ENCODE data around the gene GEN1. TPM values are rescaled to one million over a fixed set of nuclear protein-coding genes. Genes with fewer than 3 reads are reported as not detected.

Gene GEN1
- total RNA-seq, 1 experiment from 2014 or later: 251 TPM

- no peak for DNase-seq
- no peaks in the 10 kb centered on the region for H4K20me1 ChIP-seq (ENCODE audit: insufficient read depth, low read depth, low read length)
- H3K4me1 ChIP-seq (ENCODE audit: low read length): no peaks in the 10 kb centered on the region
- peaks cover 82% of the 10 kb centered on the region for H3K36me3 ChIP-seq (ENCODE audit: insufficient read depth, low read length)
- no peak overlapping the region for H3K9ac ChIP-seq (ENCODE audit: low read length)
- H3K9me2 ChIP-seq (replicated peaks; ENCODE audit: insufficient read depth, low read length): no peaks in the 10 kb centered on the region
- H3K9me3 ChIP-seq (ENCODE audit: low read length): no peaks in the 10 kb centered on the region
- no peak overlapping the region for H3K4me2 ChIP-seq (ENCODE audit: low read depth, low read length, poor library complexity, severe bottlenecking)
- H3K27me3 ChIP-seq (ENCODE audit: low read length): no peaks in the 10 kb centered on the region
- peaks cover 15% of the 10 kb centered on the region; the same call in 1 of the 2 replicates for H3K79me2 ChIP-seq (ENCODE audit: low read length)
- no peak overlapping the region for H3K4me3 ChIP-seq (ENCODE audit: low read length)
- no peak overlapping the region for H3K27ac ChIP-seq (ENCODE audit: low read length)
- no peak overlapping the region for H2AFZ ChIP-seq (ENCODE audit: low read length)
Measured at GRCh38 chr2:17772532-17772931, 18.6 kb downstream of the GEN1 start.

GRCh38 chr2:17780546-17780945, 26.6 kb downstream of the GEN1 start:
- Histone ChIP-seq H3K4me3 (ENCODE audit: low read length) (no peak overlapping the region), H3K4me1 (ENCODE audit: low read length) (no peaks in the 10 kb centered on the region), H3K27me3 (ENCODE audit: low read length) (no peaks in the 10 kb centered on the region), H4K20me1 (ENCODE audit: insufficient read depth, low read depth, low read length) (no peaks in the 10 kb centered on the region), H3K9me2 (replicated peaks; ENCODE audit: insufficient read depth, low read length) (no peaks in the 10 kb centered on the region; the same call in 1 of the 2 replicates), H3K9me3 (ENCODE audit: low read length) (no peaks in the 10 kb centered on the region), H3K27ac (ENCODE audit: low read length) (no peak overlapping the region), H2AFZ (ENCODE audit: low read length) (no peak overlapping the region), H3K36me3 (ENCODE audit: insufficient read depth, low read length) (peaks cover 71% of the 10 kb centered on the region), H3K4me2 (ENCODE audit: low read depth, low read length, poor library complexity, severe bottlenecking) (no peak overlapping the region), H3K9ac (ENCODE audit: low read length) (no peak overlapping the region), H3K79me2 (ENCODE audit: low read length) (no peaks in the 10 kb centered on the region)
- DNase-seq: no peak

GRCh38 chr2:17781482-17781881, 27.5 kb downstream of the GEN1 start:
- H3K9me2 ChIP-seq (replicated peaks; ENCODE audit: insufficient read depth, low read length): no peaks in the 10 kb centered on the region; the same call in 1 of the 2 replicates
- H3K79me2 ChIP-seq (ENCODE audit: low read length): no peaks in the 10 kb centered on the region
- 0 out of 2 replicates have a peak, but pooled peaks cover 2% of the 10 kb centered on the region for H3K4me1 ChIP-seq (ENCODE audit: low read length)
- no peak overlapping the region for H2AFZ ChIP-seq (ENCODE audit: low read length)
- H3K9ac ChIP-seq (ENCODE audit: low read length): no peak overlapping the region
- no peaks in the 10 kb centered on the region for H3K27me3 ChIP-seq (ENCODE audit: low read length)
- no peak overlapping the region for H3K4me2 ChIP-seq (ENCODE audit: low read depth, low read length, poor library complexity, severe bottlenecking)
- H3K27ac ChIP-seq (ENCODE audit: low read length): no peak overlapping the region
- DNase-seq: no peak
- peaks cover 62% of the 10 kb centered on the region for H3K36me3 ChIP-seq (ENCODE audit: insufficient read depth, low read length)
- H4K20me1 ChIP-seq (ENCODE audit: insufficient read depth, low read depth, low read length): no peaks in the 10 kb centered on the region
- H3K4me3 ChIP-seq (ENCODE audit: low read length): no peak overlapping the region
- H3K9me3 ChIP-seq (ENCODE audit: low read length): no peaks in the 10 kb centered on the region

- Histone ChIP-seq H3K27ac (ENCODE audit: low read length) (no peak overlapping the region), H3K36me3 (ENCODE audit: insufficient read depth, low read length) (peaks cover 16% of the 10 kb centered on the region), H3K9me3 (ENCODE audit: low read length) (no peaks in the 10 kb centered on the region), H3K27me3 (ENCODE audit: low read length) (no peaks in the 10 kb centered on the region), H3K4me2 (ENCODE audit: low read depth, low read length, poor library complexity, severe bottlenecking) (no peak overlapping the region), H3K4me3 (ENCODE audit: low read length) (no peak overlapping the region), H2AFZ (ENCODE audit: low read length) (no peak overlapping the region), H3K9ac (ENCODE audit: low read length) (no peak overlapping the region), H3K79me2 (ENCODE audit: low read length) (no peaks in the 10 kb centered on the region), H3K4me1 (ENCODE audit: low read length) (peaks cover 33% of the 10 kb centered on the region), H4K20me1 (ENCODE audit: insufficient read depth, low read depth, low read length) (no peaks in the 10 kb centered on the region), H3K9me2 (replicated peaks; ENCODE audit: insufficient read depth, low read length) (no peaks in the 10 kb centered on the region; the same call in 1 of the 2 replicates)
- DNase-seq: no peak
Measured at GRCh38 chr2:17786727-17787126, 32.8 kb downstream of the GEN1 start.

GRCh38 chr2:17788773-17789172, 34.8 kb downstream of the GEN1 start:
- no peak overlapping the region for H3K4me2 ChIP-seq (ENCODE audit: low read depth, low read length, poor library complexity, severe bottlenecking)
- H3K27me3 ChIP-seq (ENCODE audit: low read length): no peaks in the 10 kb centered on the region
- H3K27ac ChIP-seq (ENCODE audit: low read length): peak overlapping the region; percentile 25
- no peaks in the 10 kb centered on the region for H3K9me2 ChIP-seq (replicated peaks; ENCODE audit: insufficient read depth, low read length)
- no peaks in the 10 kb centered on the region for H4K20me1 ChIP-seq (ENCODE audit: insufficient read depth, low read depth, low read length)
- peaks cover 51% of the 10 kb centered on the region for H3K4me1 ChIP-seq (ENCODE audit: low read length)
- H3K9me3 ChIP-seq (ENCODE audit: low read length): no peaks in the 10 kb centered on the region
- H3K9ac ChIP-seq (ENCODE audit: low read length): no peak overlapping the region
- no peak overlapping the region for H3K4me3 ChIP-seq (ENCODE audit: low read length)
- no peak for DNase-seq
- no peak overlapping the region for H2AFZ ChIP-seq (ENCODE audit: low read length)
- H3K79me2 ChIP-seq (ENCODE audit: low read length): no peaks in the 10 kb centered on the region
- no peaks in the 10 kb centered on the region; the same call in 1 of the 2 replicates for H3K36me3 ChIP-seq (ENCODE audit: insufficient read depth, low read length)

- no peaks in the 10 kb centered on the region for H4K20me1 ChIP-seq (ENCODE audit: insufficient read depth, low read depth, low read length)
- no peak overlapping the region for H3K4me2 ChIP-seq (ENCODE audit: low read depth, low read length, poor library complexity, severe bottlenecking)
- no peaks in the 10 kb centered on the region for H3K79me2 ChIP-seq (ENCODE audit: low read length)
- no peaks in the 10 kb centered on the region for H3K36me3 ChIP-seq (ENCODE audit: insufficient read depth, low read length)
- H3K9me2 ChIP-seq (replicated peaks; ENCODE audit: insufficient read depth, low read length): no peaks in the 10 kb centered on the region
- no peaks in the 10 kb centered on the region for H3K27me3 ChIP-seq (ENCODE audit: low read length)
- no peak overlapping the region for H2AFZ ChIP-seq (ENCODE audit: low read length)
- H3K9me3 ChIP-seq (ENCODE audit: low read length): no peaks in the 10 kb centered on the region
- no peak overlapping the region for H3K4me3 ChIP-seq (ENCODE audit: low read length)
- DNase-seq: no peak
- no peak overlapping the region for H3K9ac ChIP-seq (ENCODE audit: low read length)
- no peak overlapping the region for H3K27ac ChIP-seq (ENCODE audit: low read length)
- H3K4me1 ChIP-seq (ENCODE audit: low read length): peaks cover 55% of the 10 kb centered on the region
Measured at GRCh38 chr2:17790536-17790935, 36.6 kb downstream of the GEN1 start.

- Histone ChIP-seq H3K4me3 (ENCODE audit: low read length) (no peak overlapping the region), H2AFZ (ENCODE audit: low read length) (no peak overlapping the region), H3K36me3 (ENCODE audit: insufficient read depth, low read length) (no peaks in the 10 kb centered on the region), H3K27ac (ENCODE audit: low read length) (no peak overlapping the region), H3K4me2 (ENCODE audit: low read depth, low read length, poor library complexity, severe bottlenecking) (no peak overlapping the region), H3K4me1 (ENCODE audit: low read length) (peaks cover 58% of the 10 kb centered on the region), H3K27me3 (ENCODE audit: low read length) (no peaks in the 10 kb centered on the region), H3K79me2 (ENCODE audit: low read length) (no peaks in the 10 kb centered on the region), H3K9me3 (ENCODE audit: low read length) (no peaks in the 10 kb centered on the region), H4K20me1 (ENCODE audit: insufficient read depth, low read depth, low read length) (no peaks in the 10 kb centered on the region), H3K9me2 (replicated peaks; ENCODE audit: insufficient read depth, low read length) (no peaks in the 10 kb centered on the region), H3K9ac (ENCODE audit: low read length) (no peak overlapping the region)
- no peak for DNase-seq
Measured at GRCh38 chr2:17791121-17791816, 37.3 kb downstream of the GEN1 start.

- Histone ChIP-seq H3K4me3 (ENCODE audit: low read length) (no peak overlapping the region), H3K27ac (ENCODE audit: low read length) (no peak overlapping the region), H3K4me1 (ENCODE audit: low read length) (peaks cover 58% of the 10 kb centered on the region), H3K79me2 (ENCODE audit: low read length) (no peaks in the 10 kb centered on the region), H3K9me2 (replicated peaks; ENCODE audit: insufficient read depth, low read length) (no peaks in the 10 kb centered on the region), H2AFZ (ENCODE audit: low read length) (no peak overlapping the region), H3K36me3 (ENCODE audit: insufficient read depth, low read length) (no peaks in the 10 kb centered on the region), H3K9ac (ENCODE audit: low read length) (no peak overlapping the region), H3K4me2 (ENCODE audit: low read depth, low read length, poor library complexity, severe bottlenecking) (no peak overlapping the region), H3K27me3 (ENCODE audit: low read length) (no peaks in the 10 kb centered on the region), H3K9me3 (ENCODE audit: low read length) (no peaks in the 10 kb centered on the region), H4K20me1 (ENCODE audit: insufficient read depth, low read depth, low read length) (no peaks in the 10 kb centered on the region)
- DNase-seq: no peak
Measured at GRCh38 chr2:17791817-17792130, 37.8 kb downstream of the GEN1 start.
